A673 (cell line): Measurements from ENCODE around the gene OST4.

Source experiments
- EZH2 ChIP-seq: fragments of 200-600 bp; sonication (generic); IDR thresholded peaks from 2 replicates; pipeline ENCODE4 v1.6.1; 2017; ENCODE audit warnings: borderline replicate concordance, low read depth, mild to moderate bottlenecking, mixed read lengths, antibody characterized with exemption, low read length; ENCODE audit not compliant: poor library complexity, severe bottlenecking
- TF ChIP-seq, protein P1 (sequence below): fragments of 300-800, 200-600 bp; sonication (generic); conservative IDR thresholded peaks from 2 replicates; pipeline ENCODE4 v1.5.1; 2017; ENCODE audit warnings: low read depth, mild to moderate bottlenecking, antibody characterized with exemption, low read length, moderate library complexity, mixed read lengths

DNA sequence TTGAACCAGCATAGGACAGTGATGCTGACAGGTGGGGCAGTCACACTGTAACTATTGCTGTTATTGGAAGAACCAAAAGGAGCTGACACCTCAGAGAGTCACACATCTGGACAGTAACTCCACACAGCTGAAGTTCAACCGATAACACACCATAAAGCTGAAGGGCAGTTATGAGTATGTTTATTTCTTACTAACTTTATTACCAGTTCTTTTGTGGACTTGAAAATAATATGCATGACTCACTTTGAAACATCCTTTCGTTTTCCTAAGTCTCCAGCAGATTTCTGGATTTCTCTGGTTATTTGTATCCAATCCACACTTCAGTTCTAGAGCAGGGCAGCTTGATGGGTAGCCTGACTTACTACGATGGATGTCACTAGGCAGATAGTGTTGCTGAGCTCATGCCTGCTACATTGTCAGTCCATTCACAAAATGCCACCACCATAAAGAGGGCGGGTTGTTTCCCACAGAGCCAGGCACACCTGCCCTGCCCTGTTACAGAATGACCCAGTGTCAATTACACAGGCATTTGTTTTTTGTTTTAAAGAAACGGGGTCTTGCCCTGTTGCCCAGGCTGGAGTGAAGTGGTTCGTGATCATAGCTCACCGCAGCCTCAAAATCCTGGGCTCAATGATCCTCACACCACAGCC is 28.3 kb downstream of the OST4 start:
- TF ChIP-seq EZH2: no peak
- TF ChIP-seq, protein P1, sequence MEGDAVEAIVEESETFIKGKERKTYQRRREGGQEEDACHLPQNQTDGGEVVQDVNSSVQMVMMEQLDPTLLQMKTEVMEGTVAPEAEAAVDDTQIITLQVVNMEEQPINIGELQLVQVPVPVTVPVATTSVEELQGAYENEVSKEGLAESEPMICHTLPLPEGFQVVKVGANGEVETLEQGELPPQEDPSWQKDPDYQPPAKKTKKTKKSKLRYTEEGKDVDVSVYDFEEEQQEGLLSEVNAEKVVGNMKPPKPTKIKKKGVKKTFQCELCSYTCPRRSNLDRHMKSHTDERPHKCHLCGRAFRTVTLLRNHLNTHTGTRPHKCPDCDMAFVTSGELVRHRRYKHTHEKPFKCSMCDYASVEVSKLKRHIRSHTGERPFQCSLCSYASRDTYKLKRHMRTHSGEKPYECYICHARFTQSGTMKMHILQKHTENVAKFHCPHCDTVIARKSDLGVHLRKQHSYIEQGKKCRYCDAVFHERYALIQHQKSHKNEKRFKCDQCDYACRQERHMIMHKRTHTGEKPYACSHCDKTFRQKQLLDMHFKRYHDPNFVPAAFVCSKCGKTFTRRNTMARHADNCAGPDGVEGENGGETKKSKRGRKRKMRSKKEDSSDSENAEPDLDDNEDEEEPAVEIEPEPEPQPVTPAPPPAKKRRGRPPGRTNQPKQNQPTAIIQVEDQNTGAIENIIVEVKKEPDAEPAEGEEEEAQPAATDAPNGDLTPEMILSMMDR: no peak
